K562 (cell line): ENCODE results near the gene HIVEP2. TPM values are rescaled to one million over a fixed set of nuclear protein-coding genes. Genes with fewer than 3 reads are reported as not detected.

Experiments used
- ATAC-seq: fragments of 200-7000 bp; cut with Tn5 transposase; 3 replicates; pipeline ENCODE4 v1.9.1; 2020; ENCODE audit warnings: moderate library complexity
- BruUV-seq: library from RNA; stranded (reverse); fragments of 400-500 nt; replicated peaks from 2 replicates; lab custom pipeline; 2021; lab: Mats Ljungman, UMichigan
- CTCF ChIA-PET: fragments of 300-600 bp; formaldehyde crosslinking; extraction: SDS; loops from one replicate; lab custom pipeline; 2021; ENCODE audit warnings: low intra/inter-chr PET ratio; lab: Yijun Ruan, JAX
- POLR2A ChIA-PET: fragments of 300-600, 350-650 bp; sonication (Branson Sonifier 250); formaldehyde crosslinking; extraction: SDS; loops from one replicate; lab custom pipeline; 2021; ENCODE audit warnings: antibody characterized with exemption, inconsistent platforms; lab: Yijun Ruan, JAX
- DNase-seq, 4 experiments: peaks; one replicate each; pipeline versions ENCODE4 v3.0.0 to v3.0.0-alpha.2; 2011 to 2018; ENCODE audit warnings: low spot score in 3 of 4, mixed read lengths in 3 of 4; ENCODE audit errors: extremely low read depth in 1 of 4
- FAIRE-seq: peaks from 2 replicates; lab custom pipeline; 2011; peaks lifted over from hg19 to GRCh38; lab: Jason Lieb, UNC
- H2AFZ ChIP-seq: 2 replicates; pipeline ENCODE4 v1.6.0; 2011; ENCODE audit warnings: low read depth, low read length, control low read depth, inconsistent platforms
- H3K27ac ChIP-seq: fragments of 200-600 bp; 3 replicates; pipeline ENCODE4 v1.8.0; 2011; ENCODE audit warnings: low read depth, mild to moderate bottlenecking, control low read depth, inconsistent platforms, low read length, moderate library complexity, mixed read lengths; ENCODE audit errors: extremely low read depth
- H3K27me3 ChIP-seq, 2 experiments: fragments of 300-600 bp in 1 of 2; 2 replicates in 1 of 2; 3 replicates in 1 of 2; pipeline versions ENCODE4 v1.6.0 to v1.8.0; 2011; ENCODE audit warnings: inconsistent platforms in 2 of 2, low read length in 2 of 2, mild to moderate bottlenecking in 1 of 2, mixed read lengths in 1 of 2, moderate library complexity in 1 of 2; ENCODE audit not compliant: control insufficient read depth in 2 of 2, insufficient read depth in 2 of 2
- H3K36me3 ChIP-seq: fragments of 300-600 bp; 3 replicates; pipeline ENCODE4 v1.8.0; 2011; ENCODE audit warnings: mild to moderate bottlenecking, low read length, inconsistent platforms; ENCODE audit not compliant: control insufficient read depth, insufficient read depth
- H3K4me1 ChIP-seq, 2 experiments: fragments of 200-600 bp in 1 of 2; replicated peaks in 1 of 2; 2 replicates in 1 of 2; 3 replicates in 1 of 2; pipeline versions ENCODE4 v1.5.1 to v1.8.0; 2011; ENCODE audit warnings: inconsistent platforms in 2 of 2, low read length in 2 of 2, mild to moderate bottlenecking in 1 of 2, mixed read lengths in 1 of 2, moderate library complexity in 1 of 2; ENCODE audit not compliant: control insufficient read depth in 2 of 2, insufficient read depth in 2 of 2
- H3K4me2 ChIP-seq: 2 replicates; pipeline ENCODE4 v1.6.1; 2011; ENCODE audit warnings: low read length, control low read depth, inconsistent platforms, mixed read lengths; ENCODE audit not compliant: insufficient read depth
- H3K4me3 ChIP-seq: fragments of 200-600 bp; sonication (generic), shearing (Covaris generic); 2 replicates; pipeline ENCODE4 v1.5.1; 2016; ENCODE audit warnings: control low read depth, inconsistent platforms
- H3K79me2 ChIP-seq: fragments of 200-600 bp; 3 replicates; pipeline ENCODE4 v1.8.0; 2011; ENCODE audit warnings: low read length, inconsistent platforms; ENCODE audit not compliant: control insufficient read depth, insufficient read depth
- H3K9ac ChIP-seq, 2 experiments: 2 replicates each; pipeline versions ENCODE4 v1.6.0 to v1.6.1; 2011; ENCODE audit warnings: low read depth in 2 of 2, low read length in 2 of 2, control low read depth in 1 of 2, inconsistent platforms in 1 of 2, mild to moderate bottlenecking in 1 of 2, mixed read lengths in 1 of 2; ENCODE audit not compliant: insufficient read depth in 1 of 2
- H3K9me1 ChIP-seq: one replicate; pipeline ENCODE4 v1.6.0; 2011; ENCODE audit warnings: inconsistent platforms, mild to moderate bottlenecking, low read length, moderate library complexity; ENCODE audit not compliant: control insufficient read depth, insufficient read depth
- H3K9me3 ChIP-seq: replicated peaks from 2 replicates; pipeline ENCODE4 v1.5.1; 2011; ENCODE audit warnings: low read depth, low read length, inconsistent platforms; ENCODE audit not compliant: control insufficient read depth, insufficient read depth
- H4K20me1 ChIP-seq: replicated peaks from 2 replicates; pipeline ENCODE4 v1.6.1; 2011; ENCODE audit warnings: low read length, inconsistent platforms, mixed read lengths; ENCODE audit not compliant: control insufficient read depth, insufficient read depth
- CHD4 ChIP-seq: fragments of 200-600 bp; sonication (generic); IDR thresholded peaks from 3 replicates; pipeline ENCODE4 v1.6.1; 2012; ENCODE audit warnings: low read depth, mild to moderate bottlenecking, mixed read lengths, low read length, inconsistent platforms; ENCODE audit not compliant: insufficient read depth, insufficient replicate concordance, poor library complexity, severe bottlenecking
- ESRRB ChIP-seq: fragments of 250-450 bp; sonication (Bioruptor Pico); IDR thresholded peaks from 2 replicates; pipeline ENCODE4 v1.5.0; 2020; ENCODE audit warnings: mild to moderate bottlenecking, moderate library complexity, borderline replicate concordance
- ZBED1 ChIP-seq: IDR thresholded peaks from 2 replicates; pipeline ENCODE4 v1.6.1; 2014
- ZNF431 ChIP-seq: sonication (generic); formaldehyde crosslinking; IDR thresholded peaks from 2 replicates; pipeline ENCODE4 v1.8.0; 2022; ENCODE audit warnings: mild to moderate bottlenecking, missing genetic modification reagents
- ZNF76 ChIP-seq: fragments of 250-450 bp; sonication (Bioruptor Pico); IDR thresholded peaks from 2 replicates; pipeline ENCODE4 v1.4.0; 2020; ENCODE audit warnings: mild to moderate bottlenecking, moderate library complexity, borderline replicate concordance
- WGBS: fragments of 100-300 bp; shearing (Covaris generic); methylation state at CpG from one replicate; pipeline ENCODE4 v1.1.6; 2016; ENCODE audit warnings: low coverage, mixed read lengths; ENCODE audit not compliant: insufficient coverage; ENCODE audit errors: missing lambda C conversion rate; 5-methylcytosine and 5-hydroxymethylcytosine counted together
- in situ Hi-C: fragments of 300-500 bp; cut with MboI; formaldehyde crosslinking; loops from 4 replicates; pipeline ENCODE4 v1.15.0; 2018; ENCODE audit warnings: inconsistent platforms, mixed read lengths
- intact Hi-C: fragments of 100-400 bp; cut with micrococcal nuclease; formaldehyde crosslinking; loops from 2 replicates; pipeline ENCODE4 v1.14.2; 2022
- polyA plus RNA-seq, 8 experiments: library from polyadenylated mRNA; depleted of rRNA in 4 of 8; stranded (reverse) in 5 of 8; unstranded in 3 of 8; fragments of >200 nt; fragmentation: Nextera tagmentation in 2 of 8; fragmentation: Illumina TruSeq in 1 of 8; extraction: Ambion mirVana in 2 of 8; extraction: Trizol in 1 of 8; gene quantifications; 2 replicates each; pipeline versions ENCODE4 v1.2.1 to v1.2.3, GENCODE V29; 2011 to 2014; ENCODE audit warnings: inconsistent platforms in 1 of 8, missing spikeins in 1 of 8
- total RNA-seq, 7 experiments: library from RNA; depleted of rRNA in 6 of 7; stranded (reverse); fragments of >200 nt in 6 of 7; fragmentation: Illumina TruSeq in 2 of 7; extraction: Trizol in 2 of 7; gene quantifications; 2 replicates each; pipeline versions ENCODE4 v1.2.1 to v1.2.3, GENCODE V29; 2011 to 2021; ENCODE audit warnings: low replicate concordance in 1 of 7

The HIVEP2 gene
- total and polyA plus RNA-seq, 9 of the 15 experiments (the other 6 are each of a cell fraction or from before 2014, with no cell fraction given): under 0.01 to 1.2 (median 0.31) TPM

GRCh38 chr6:142757852-142758628 is 186.9 kb downstream of the HIVEP2 start:
- ChIA-PET POLR2A (interaction anchor here (1.3 to 1.5 kb wide), 2 partner anchors 9 to 22 kb away, joined by 4 to 8 read pairs; no protein-coding TSS in a partner anchor), CTCF (no interaction called here)
- intact Hi-C loops (no loop called here), in situ Hi-C loops (no loop called here)
- 0% methylated on average over 4 of the region's 4 CpGs for WGBS
- DNase-seq (no peak), FAIRE-seq (no peak), ATAC-seq (no peak)
- no TSS peak for BruUV-seq
- no peaks in the 10 kb centered on the region for H4K20me1 ChIP-seq
- no peaks in the 10 kb centered on the region for H3K4me1 ChIP-seq
- no peak overlapping the region for H2AFZ ChIP-seq
- no peak overlapping the region for H3K4me3 ChIP-seq
- no peak overlapping the region for H3K9ac ChIP-seq
- no peaks in the 10 kb centered on the region for H3K9me3 ChIP-seq
- no peak overlapping the region for H3K27ac ChIP-seq
- H3K36me3 ChIP-seq: no peaks in the 10 kb centered on the region
- H3K27me3 ChIP-seq: peaks cover 3 to 8% of the 10 kb centered on the region in 2 experiments; a peak in 2 of 5 replicates
- TF ChIP-seq ZBED1 (no peak), CHD4 (no peak), ZNF76 (CRISPR knock-in tag) (no peak), ESRRB (no peak), ZNF431 (CRISPR knock-in tag) (no peak)
- no peak overlapping the region for H3K4me2 ChIP-seq
- no peaks in the 10 kb centered on the region for H3K9me1 ChIP-seq
- no peaks in the 10 kb centered on the region for H3K79me2 ChIP-seq
